ENCODE results near the gene TPR.
"Not testable (repeated sequence)": the region's sequence is repeated elsewhere in the genome, so short reads cannot be mapped to it uniquely, and the experiment has no call there.

TPR gene

GRCh38 chr1:186375152-186375928 lies at the start of gene TPR, which contains the start of gene ODR4:
Gene TPR, minus strand, starts transcription at chr1:186375253. Its CDS starts 225 bp downstream, at chr1:186375028.
Gene ODR4, plus strand, starts transcription at chr1:186375838. Its CDS starts 3,948 bp downstream, at chr1:186379786.
- DNase-seq: peak; percentile 96

DNA sequence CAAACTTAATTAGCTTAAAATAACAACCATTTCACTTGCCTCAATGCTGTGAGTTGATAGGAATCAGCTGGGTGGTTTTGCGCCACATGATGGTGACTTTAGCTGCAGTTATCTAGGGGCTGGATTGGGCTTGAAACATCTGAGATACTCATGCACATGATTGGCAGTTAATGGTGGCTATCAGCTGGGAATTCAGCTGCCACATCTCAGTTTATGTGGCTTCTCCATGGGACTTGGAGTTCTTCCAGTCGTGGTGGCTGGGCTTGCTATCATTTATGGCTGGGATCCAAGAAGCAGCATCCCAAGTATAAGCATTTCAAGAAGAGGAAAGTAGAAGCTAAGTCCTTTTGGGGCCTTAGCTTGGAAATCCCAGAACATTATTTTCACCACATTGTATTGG lies 49.5 kb upstream of the TPR start:
- no peak for DNase-seq

DNA sequence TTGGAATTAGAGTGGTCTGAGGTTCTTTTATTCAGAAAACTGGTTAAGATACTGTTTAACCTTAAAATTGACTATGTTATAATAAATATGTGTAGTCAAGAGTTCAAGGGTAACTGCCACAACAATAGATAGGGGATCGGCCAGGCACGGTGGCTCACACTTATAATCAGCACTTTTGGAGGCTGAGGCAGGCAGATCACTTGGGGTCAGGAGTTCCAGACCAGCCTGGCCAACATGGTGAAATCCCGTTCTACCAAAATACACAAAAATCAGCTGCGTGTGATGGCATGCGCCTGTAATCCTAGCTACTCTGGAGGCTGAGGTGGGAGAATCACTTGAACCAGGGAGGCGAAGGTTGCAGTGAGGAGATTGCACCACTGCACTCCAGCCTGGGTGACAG lies 46.4 kb upstream of the TPR start:
- no peak for DNase-seq

DNA sequence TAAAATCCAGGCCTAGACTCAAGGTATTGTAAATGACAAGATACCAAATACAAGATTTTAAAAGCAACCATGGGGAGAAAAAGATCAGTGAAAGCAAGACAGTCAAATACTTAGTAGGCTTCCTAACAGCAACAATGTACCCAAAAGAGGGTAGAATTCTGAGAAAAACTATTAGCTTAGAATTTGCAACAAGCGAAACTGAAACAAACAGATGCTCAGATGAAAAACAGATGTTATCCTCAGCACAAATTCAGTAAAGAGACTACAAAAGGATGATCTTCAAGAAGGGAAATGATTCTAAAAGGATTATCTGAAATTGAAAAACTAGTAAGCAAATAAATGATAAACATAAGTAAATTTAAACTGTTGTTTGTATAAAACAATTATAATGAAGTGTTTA lies 45.9 kb upstream of the TPR start:
- no peak for DNase-seq

GRCh38 chr1:186420311-186420710 lies 45.3 kb upstream of the TPR start:
- DNase-seq: no peak

DNA sequence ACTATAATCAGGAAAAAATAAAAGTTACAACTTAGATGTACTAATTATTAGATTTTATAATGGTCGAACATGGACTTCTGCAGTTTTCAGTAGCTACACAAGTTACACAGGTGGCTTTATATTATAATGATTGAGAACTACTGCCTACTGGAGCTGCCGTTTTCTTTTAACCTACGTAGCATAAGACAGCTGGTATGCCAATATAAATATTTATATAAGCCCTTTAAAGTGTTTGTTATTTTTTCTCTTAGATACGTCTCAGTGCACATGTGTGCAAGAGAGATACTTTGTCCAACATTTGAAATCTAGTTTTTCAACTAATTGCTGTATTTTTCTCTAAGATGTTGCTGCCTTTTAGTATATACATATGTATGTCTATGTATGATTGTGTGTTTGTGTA lies 43.5 kb upstream of the TPR start:
- DNase-seq: no peak

DNA sequence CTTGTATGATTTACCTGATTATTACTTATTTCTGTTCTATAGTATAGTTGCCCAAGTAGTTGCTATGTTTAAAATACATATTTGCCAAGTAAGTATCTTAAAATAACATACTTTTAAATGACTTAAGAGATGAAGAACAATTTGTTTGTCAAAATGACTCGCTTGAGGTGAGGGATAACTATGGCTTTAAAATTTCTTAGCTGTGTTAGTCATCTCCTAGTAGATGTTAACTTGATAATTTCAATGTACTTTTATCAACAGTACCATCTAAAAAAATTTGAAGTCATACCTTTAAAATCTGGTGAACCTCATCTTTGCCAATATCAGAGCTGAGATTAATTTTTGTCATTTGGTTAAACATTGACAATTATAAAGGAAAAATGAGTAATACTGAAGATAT lies 38.3 kb upstream of the TPR start:
- no peak for DNase-seq

GRCh38 chr1:186409091-186409490 lies 34.0 kb upstream of the TPR start:
- DNase-seq: no peak

DNA sequence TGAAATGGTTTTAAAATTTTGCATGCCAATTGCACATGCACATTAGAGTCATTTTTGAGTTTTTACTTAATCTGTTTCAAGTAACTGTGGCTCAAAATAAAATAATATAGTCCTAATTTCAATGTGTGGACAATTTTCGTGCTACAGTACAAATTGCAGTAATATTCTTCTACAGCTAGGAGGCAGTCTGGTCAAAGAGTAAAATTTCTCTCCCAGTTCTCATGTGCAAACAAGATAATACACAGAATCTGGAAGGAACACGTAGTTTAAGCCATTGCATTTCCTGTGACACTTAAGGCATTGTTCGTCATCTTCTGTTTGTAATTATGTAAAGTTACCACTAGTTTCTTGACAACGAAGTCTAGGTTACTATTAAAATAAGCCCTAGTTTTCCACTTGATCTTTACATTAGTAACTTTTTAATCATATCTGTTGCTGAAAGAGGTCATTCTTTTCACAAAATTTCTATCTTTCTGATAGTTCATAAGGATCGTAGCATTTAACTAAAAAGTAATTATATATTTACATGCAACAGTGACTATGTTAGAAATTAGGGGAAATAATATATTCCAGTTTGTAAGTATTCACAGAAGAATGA lies 29.5 kb upstream of the TPR start:
- no peak for DNase-seq

- no peak for DNase-seq
These were observed 28.6 kb upstream of the TPR start for GRCh38 chr1:186403632-186404031.

DNA sequence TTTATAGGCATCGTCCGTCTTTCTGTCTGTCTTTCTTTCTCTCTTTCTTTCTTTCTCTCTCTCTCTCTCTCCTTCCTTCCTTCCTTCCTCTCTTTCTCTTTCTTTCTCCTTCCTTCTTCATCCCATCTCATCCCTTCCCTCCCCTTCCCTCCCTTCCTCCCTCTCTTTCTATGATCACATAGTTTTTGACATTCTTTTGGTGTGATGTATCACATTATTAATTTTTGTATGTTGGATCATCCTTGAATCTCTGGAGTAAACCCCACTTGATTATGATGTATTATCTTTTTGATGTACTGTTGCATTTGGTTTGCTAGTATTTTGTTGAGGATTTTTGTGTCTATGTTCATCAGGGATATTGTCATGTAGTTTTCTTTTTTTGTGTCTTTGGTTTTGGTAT lies 26.4 kb upstream of the TPR start:
- DNase-seq: not testable (repeated sequence)

DNA sequence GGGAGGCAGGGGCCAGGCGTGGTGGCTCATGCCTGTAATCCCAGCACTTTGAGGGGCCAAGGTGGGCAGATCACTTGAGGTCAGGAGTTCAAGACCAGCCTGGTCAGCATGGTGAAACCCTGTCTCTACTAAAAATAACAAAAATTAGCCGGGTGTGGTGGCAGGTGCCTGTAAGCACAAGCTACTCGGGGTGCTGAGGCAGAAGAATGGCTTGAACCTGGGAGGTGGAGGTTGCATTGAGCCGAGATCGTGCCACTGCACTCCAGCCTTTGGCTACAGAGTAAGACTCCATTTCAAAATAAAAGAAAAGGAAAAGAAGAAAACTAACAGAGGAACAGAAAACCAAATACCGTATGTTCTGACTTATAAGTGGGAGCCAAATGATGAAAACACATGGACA lies 17.7 kb upstream of the TPR start:
- DNase-seq: not testable (repeated sequence)

DNA sequence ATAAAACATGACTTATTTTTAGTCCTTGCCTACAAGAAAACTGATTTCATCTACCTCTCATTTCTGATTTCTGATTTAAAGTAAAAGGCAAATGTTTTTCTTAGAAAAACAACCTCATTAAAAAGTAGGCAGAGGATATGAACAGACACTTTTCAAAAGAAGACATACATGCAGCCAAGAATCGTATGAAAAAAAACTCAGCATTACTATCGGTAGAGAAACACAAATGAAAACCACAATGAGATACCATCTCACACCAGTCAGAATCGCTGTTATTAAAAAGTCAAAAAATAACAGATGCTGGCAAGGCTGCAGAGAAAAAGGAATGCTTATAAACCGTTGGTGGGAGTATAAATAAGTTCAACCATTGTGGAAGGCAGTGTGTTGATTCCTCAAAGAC lies 16.8 kb upstream of the TPR start:
- DNase-seq: no peak

DNA sequence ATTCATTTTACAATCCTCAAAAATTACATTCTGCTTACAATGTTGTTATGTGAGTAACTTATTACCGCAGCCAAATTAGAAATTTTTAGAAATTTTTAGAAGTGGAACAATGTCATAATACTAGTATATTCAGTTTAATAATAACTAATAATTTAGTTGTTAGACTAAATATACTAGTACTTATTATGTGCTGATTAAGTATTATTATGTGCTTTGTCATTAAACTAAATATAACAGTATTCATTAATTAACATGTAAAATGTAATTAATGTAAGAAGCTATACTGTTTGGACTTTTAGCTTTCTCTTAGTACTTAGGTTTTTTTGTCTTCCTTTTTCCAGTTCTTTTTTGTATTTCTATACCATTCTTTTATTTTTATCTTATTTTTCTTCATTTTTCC lies 15.9 kb upstream of the TPR start:
- DNase-seq: no peak

GRCh38 chr1:186386725-186387383 lies 11.8 kb upstream of the TPR start:
- DNase-seq: no peak

GRCh38 chr1:186375929-186376319 lies 871 bp upstream of the TPR start:
- DNase-seq: no peak

DNA sequence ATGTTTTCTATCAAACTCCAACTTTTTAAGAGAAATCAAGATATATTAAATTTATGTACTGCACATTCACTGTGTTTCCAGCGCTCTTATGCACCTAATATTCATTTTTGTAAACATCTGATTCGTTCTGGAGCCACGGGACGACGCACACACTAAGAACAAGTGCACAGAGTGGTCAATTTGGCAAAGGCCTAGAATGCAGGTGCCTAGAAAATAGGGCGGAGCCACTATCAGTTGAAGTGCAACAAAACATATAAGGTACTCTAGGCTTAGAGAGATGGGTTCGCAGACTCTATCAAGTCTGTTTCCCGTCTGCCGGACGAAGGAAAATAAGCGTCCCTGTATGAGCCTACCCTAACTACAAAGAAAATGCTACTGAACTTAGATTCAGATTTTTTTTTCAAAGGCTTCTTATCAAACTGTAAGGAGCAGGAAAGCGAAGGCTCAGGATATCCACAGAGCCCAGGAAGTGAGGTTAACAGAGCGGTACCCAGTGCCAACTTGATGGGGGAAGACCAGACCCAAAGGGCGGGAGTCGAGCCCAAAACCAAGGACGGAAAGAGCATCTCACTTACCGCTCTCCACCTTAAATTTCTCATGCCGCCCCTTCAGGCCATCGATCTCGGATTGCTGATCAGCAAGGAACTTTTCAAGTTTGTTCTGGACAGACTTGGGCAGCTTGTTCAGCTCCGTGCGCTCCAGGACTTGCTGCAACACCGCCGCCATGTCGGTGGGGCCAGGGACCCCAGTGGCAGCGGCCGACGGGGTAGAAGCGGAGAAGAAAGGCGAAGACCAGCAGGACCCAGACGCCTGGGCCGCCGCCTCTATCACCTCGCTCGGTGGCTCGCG lies 526 bp downstream of the TPR start:
- DNase-seq: peak; percentile 17

GRCh38 chr1:186347837-186348691 lies 27.0 kb downstream of the TPR start:
- DNase-seq: not testable (repeated sequence)

- no peak for DNase-seq
These were observed 34.3 kb downstream of the TPR start for GRCh38 chr1:186340772-186341171.

- DNase-seq: no peak
These were observed 37.5 kb downstream of the TPR start for GRCh38 chr1:186337554-186337953.

- no peak for DNase-seq
These were observed 44.3 kb downstream of the TPR start for GRCh38 chr1:186330758-186331157.

DNA sequence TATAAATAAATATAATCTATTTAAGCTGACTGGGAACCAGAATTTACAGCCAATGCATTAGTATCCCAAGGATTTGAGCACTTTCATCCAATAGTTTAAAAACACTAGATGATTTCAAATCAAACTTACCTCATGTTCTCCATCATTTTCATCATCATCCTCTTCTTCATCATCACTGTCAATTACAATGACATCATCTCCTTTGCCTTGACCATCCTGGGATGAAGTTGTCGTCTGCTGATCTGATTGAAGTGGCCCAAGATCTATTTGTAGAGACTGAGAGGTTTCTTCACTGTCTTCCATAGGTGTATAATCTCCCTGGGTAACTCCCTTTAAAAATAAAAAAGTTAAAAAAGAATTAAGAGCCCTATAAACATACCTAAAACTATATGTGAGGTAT lies 47.7 kb downstream of the TPR start:
- no peak for DNase-seq

All from activated CD4-positive, alpha-beta T cell treated with anti-CD3 and anti-CD28 coated beads, Interleukin-2, amount 50 U/mL, for 1 hour (primary cell).